HuH-7 (cell line): Measurements from ENCODE around the gene ADCY3.

Experiments used
- DNase-seq: peaks from one replicate; pipeline ENCODE4 v3.0.0; 2011; ENCODE audit warnings: low spot score

Gene ADCY3

DNA sequence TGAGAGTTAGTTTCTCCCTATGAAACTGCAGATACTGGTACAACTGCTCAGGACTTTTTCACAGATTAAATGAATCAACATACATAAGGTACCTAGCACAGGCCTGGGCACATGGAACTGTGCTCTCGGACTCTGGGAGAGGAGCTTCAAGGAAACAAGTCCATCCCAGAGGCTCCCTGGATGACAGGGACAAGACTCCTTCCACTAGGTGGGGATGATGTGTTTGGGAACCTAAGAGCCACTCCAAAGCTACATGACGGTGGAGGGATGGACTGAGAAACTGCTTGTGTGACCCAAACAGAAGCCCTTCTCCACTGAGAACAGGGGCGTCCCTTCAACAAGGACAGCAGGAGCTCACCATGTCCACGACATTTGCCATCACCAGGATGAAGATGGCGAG lies 89.7 kb downstream of the ADCY3 start:
- peak; percentile 65 for DNase-seq

DNA sequence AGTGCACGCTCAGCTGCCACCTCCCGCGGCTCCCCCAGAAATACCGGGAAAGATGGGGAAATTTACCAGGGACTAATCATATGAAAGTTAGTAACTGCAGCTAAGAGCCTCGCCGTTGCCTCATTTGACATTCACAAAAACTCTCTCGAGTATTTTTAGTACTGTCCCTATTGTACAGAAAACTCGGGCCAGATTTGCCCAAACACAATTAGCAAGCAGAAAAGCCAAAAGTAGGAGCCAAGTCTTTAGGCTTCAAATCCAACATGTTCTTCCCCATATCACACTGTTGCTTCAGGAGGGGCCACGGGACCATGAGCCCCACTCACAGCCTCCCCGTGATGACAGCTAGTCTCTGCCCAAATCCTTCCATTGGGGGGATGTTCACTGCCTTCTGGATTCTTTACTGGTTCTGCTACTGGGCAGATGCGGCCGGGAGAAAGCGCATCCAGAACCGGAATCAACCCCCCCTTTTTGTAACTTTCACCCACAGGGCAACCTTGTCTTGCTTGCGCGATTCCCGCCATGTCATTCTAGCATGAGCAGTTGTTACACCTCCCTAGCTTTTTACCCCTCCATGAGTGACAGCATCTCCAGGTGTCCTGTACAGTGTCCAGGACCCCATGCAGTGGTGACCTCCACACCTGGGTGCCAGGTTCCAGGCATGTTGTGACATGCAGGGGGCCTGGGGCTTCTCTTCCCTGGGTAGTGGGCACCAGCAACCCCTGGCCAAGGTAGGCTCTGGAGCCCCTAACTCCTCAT lies 91.6 kb downstream of the ADCY3 start:
- DNase-seq, result no peak

DNA sequence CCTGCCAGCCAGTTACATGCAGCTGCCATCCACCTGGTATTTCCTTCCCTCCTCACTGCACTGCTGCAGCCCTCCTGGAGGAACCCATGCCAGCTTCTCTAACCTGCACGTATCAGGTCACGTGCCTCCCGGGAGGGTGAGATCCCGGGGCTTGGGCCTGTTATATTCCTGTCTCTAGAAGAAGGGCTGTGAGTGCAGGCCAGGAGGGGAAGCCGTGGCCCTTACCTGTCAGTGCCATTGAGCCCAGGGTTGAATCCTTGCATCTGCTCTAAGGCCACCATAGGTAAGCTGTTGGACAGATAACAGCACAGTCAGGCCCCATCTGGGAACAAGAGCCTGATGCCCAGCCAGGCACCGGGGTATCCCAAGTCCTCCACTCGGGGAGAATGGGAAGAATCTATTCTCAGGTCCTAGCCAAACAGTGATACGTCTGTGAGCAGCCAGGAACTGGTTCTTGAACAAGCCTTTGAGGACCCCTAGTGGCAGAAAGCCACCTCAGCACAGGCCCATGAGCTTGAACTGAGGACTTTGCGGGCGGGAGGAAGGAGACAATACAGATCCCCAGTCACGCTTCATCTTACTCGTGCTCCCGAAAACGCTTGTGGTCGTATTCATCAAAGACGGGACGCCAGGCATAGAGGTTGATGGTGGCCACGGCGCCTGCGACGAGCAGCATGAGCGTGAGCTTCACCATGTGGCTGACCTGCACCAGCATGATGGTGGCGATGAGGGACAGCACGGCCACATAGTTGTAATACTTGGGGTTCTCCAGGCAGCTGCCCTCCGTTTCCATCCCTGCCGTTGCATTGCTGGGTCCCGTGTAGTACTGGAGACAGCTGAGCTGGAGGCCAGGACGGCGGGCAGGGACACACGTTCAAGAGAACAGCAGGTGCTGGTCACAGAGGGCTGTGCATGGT lies 92.5 kb downstream of the ADCY3 start:
- peak; percentile 94 for DNase-seq

- no peak for DNase-seq
Observed at GRCh38 chr2:24826773-24827145, 93.3 kb downstream of the ADCY3 start.

DNA sequence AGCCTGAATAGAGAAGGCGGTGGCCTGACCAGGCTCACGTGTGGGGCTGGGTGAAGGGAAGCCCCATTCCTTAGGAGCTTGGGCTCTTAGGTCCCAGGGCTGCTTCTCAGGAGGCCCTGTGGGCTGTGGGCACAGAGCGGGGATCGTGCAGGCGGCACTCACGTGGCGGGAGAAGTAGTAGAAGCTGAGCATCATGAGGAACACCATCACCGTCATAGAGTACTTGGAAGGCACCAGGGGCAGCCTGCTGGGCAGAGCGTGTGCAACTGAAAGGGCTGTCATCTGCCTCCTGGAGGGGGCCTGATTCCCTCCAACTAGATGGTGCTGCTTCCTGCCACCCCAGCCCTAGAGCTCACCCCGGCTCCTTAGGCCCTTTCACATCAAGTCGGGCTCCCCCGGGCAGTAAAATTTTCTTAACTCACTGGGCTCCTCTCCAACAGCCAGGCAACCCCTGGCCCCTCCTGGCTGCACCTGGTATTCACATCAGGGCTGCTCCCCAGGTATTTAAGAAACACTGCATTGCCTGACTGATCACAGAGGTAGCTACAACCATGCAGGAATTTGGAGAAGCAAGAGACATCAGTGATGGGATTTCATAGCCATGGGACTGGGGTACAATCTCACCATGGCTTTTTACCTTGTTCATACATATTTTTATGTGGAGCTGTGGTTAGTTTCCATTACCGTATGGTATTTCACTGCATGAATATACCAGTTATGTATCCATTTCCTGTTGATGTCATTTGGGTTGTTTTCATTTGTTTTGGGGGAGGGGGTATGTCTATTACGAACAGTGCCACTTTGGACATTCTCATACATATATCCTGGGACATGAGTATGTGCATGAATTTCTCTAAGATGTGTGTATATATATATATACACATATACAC lies 93.9 kb downstream of the ADCY3 start:
- no peak for DNase-seq

GRCh38 chr2:24824966-24825882 lies 94.8 kb downstream of the ADCY3 start:
- DNase-seq, result peak; percentile 41

- DNase-seq, result no peak
Observed at GRCh38 chr2:24824071-24824588, 95.9 kb downstream of the ADCY3 start.

GRCh38 chr2:24822049-24822706 lies 97.9 kb downstream of the ADCY3 start:
- DNase-seq, result no peak

GRCh38 chr2:24821433-24821891 lies 98.6 kb downstream of the ADCY3 start:
- no peak for DNase-seq

DNA sequence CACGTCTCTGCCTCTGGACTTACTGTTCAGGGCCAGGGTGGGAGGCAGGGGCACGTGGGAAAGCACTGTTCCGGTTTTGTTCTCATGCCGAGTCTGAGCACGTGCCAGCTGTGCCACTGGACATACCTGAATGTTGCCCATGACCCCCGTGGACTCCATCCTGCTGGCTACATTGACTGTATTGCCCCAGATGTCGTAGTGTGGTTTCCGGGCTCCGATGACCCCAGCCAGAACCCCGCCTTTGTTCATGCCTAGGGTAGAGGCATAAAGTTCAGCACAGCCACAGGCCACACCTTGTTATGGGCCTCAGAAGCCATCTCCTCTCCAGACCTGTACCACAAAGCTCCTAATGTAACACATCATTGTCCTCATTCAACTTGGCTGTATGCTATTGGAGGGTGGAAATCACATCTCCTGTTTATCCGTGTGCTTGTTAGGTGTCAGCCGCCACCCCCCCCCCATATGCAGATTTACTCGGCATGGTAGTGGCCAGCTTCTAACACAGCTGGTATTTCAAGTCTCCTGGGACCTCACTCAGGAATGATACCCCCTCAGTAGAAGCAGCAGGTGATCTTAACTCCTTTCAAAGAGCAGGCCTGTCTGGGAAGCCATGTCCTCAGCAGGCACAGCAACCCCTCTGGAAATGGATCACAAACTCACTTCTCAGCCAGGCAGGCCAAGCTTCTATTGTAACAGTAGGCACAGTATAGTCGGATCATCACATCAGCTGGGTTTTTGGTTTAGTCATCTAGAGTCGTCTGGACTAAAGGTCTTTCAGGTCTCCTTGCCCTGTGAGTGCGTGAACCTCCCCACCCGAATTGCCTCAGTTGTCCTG lies 99.2 kb downstream of the ADCY3 start:
- DNase-seq, result no peak

DNA sequence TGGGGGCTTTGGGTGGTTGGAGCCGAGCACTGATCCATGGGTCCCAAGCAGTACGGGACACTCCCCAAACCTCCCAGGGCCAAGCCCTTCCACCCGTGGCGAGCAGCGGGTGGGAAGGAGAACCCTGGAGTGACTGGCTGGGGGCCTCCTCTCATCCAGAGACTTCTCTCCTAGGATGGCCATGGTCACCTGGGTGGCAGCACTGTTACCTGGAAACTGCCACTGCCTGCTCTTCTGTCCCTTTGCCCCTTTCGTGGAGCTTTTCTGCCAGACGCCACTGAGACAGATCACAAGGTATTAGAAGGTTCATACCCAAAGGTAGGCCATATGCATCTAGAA lies 99.9 kb downstream of the ADCY3 start:
- DNase-seq, result no peak

DNA sequence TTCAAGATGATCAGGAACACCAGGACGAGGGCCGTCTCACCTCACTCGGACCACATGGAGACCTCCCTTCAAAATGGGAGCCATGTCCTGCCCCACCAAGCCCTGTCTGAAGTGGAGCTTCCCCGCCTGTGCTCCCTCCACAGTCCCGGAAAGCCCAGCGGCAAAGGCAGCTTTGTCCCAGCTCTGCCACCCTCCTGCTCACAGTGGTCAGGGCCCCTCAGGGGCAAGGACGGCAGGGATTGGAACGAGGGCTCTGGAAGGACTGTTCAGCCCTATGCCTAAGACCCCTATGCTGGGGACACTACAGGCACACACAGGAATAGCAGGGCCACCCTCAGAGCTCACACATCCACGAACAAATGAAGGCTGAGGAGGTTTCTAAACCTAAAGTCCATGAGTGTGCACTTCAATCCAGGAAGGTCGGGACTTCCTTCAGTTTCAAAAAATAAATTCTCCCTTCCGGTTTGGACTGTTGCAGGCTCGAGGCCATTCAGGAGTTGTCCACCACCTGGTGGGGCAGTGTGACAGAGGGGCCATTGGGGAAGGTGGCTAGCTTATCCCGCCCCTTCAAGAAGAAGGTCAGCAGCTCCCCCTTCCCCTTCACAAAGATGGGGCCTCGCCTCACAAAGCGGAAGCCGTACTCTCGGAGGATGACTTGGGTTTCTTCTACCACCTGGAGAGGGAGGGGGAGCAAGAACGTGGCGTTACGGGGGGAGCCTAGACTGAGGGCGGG lies 100.4 kb downstream of the ADCY3 start:
- no peak for DNase-seq

GRCh38 chr2:24818721-24819167 lies 101.3 kb downstream of the ADCY3 start:
- DNase-seq, result no peak

DNA sequence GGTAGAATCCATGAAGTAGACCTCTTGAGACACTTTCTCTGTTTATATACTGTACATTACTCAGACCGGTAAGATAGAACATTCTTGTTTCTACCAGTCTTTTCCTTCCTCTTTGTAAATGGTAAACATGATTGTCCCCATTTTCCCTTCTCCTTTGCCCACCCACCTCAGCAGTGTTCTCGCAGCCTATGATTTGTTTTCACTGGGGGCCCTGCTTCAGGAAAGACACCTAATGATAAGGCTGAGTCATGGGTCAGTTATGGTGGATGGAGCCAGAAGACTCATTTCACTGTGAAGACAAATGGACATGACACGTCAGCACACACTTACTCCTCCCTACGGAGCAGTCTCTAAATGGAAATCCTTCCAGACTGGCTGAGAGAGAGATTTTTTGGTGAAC lies 103.2 kb downstream of the ADCY3 start:
- no peak for DNase-seq

- DNase-seq, result no peak
Observed at GRCh38 chr2:24816404-24816803, 103.6 kb downstream of the ADCY3 start.

DNA sequence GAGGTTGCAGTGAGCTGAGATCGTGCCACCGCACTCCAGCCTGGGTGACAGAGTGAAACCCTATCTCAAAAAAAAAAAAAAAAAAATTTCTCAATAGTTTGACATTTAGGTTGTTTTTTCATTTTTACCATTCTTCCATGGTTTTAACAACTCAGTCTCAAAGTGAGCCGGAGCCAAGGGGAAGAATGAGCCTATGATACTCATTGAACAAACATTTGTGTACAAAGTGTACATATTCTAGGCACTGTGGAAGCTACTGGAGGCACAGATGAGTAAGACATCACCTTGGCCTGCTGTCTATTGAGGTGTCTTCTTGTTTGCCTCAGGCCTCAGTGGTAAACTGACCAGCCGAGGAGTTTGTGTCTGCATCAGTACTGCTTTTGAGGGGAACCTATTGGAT lies 104.9 kb downstream of the ADCY3 start:
- no peak for DNase-seq

- no peak for DNase-seq
Observed at GRCh38 chr2:24814516-24814915, 105.5 kb downstream of the ADCY3 start.

DNA sequence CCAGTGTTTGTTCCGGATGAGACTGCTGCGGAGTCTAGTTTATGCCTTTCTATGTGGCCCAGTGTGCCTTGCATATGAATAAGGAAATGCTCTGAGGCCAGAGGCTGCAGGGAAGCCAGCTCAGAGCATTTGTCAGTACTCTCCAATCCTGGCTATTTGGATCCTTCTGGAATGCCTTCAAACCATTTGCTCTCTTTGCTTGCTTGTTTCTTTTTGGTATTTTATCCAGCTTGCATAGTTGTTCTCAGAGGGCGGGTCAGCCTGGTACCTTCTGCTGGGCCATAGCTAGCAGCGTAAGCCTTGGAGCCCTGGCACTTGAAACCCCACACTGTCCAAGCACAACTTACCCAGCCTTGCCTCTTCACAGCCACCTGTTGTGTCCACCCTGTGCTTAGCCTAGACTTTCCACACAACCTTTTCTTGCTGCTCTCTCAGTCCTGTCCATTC lies 106.3 kb downstream of the ADCY3 start:
- no peak for DNase-seq
